ENCODE data around the gene TNFSF11. TPM values are rescaled to one million over a fixed set of nuclear protein-coding genes. Genes with fewer than 3 reads are reported as not detected.

Gene TNFSF11
- total RNA-seq, 4 donors from 2014 or later: 0.83 TPM; not detected in 3

GRCh38 chr13:42526804-42527203 lies 47.1 kb upstream of the TNFSF11 start:
- ATAC-seq: no peak
- intact Hi-C loops (cut with DNase I; ENCODE audit: low total_unique reads) (no loop called here), in situ Hi-C loops (cut with MboI; ENCODE audit: low sequenced_read_pairs in 4 of 4) (no loop called here)
- Histone ChIP-seq H3K9me3 (no peaks in the 10 kb centered on the region), H3K4me1 (no peaks in the 10 kb centered on the region), H3K36me3 (no peaks in the 10 kb centered on the region), H3K27me3 (no peaks in the 10 kb centered on the region), H3K4me3 (no peak overlapping the region), H3K27ac (no peak overlapping the region)
- no peak for DNase-seq
- TF ChIP-seq CTCF (IDR thresholded peaks at IDR 0.05 in 4 of 5, conservative IDR thresholded peaks at IDR 0.05 in 1 of 5) (no peak), POLR2A (IDR thresholded peaks at IDR 0.05) (no peak)

- Histone ChIP-seq H3K9me3 (no peaks in the 10 kb centered on the region), H3K36me3 (no peaks in the 10 kb centered on the region), H3K4me1 (no peaks in the 10 kb centered on the region), H3K27me3 (no peaks in the 10 kb centered on the region), H3K27ac (no peak overlapping the region), H3K4me3 (no peak overlapping the region)
- ATAC-seq (no peak), DNase-seq (no peak)
- intact Hi-C loops (cut with DNase I; ENCODE audit: low total_unique reads): no loop called here
- TF ChIP-seq CTCF (IDR thresholded peaks at IDR 0.05 in 4 of 5, conservative IDR thresholded peaks at IDR 0.05 in 1 of 5): no peak
- TF ChIP-seq POLR2A (IDR thresholded peaks at IDR 0.05): no peak
- in situ Hi-C loops (cut with MboI; ENCODE audit: low sequenced_read_pairs in 4 of 4): no loop called here
These were observed 41.2 kb upstream of the TNFSF11 start for GRCh38 chr13:42532561-42533335.

GRCh38 chr13:42533336-42533591 lies 40.7 kb upstream of the TNFSF11 start:
- DNase-seq (no peak), ATAC-seq (no peak)
- H3K27ac ChIP-seq: no peak overlapping the region
- in situ Hi-C loops (cut with MboI; ENCODE audit: low sequenced_read_pairs in 4 of 4) (no loop called here), intact Hi-C loops (cut with DNase I; ENCODE audit: low total_unique reads) (no loop called here)
- H3K9me3 ChIP-seq: no peaks in the 10 kb centered on the region
- no peak overlapping the region for H3K4me3 ChIP-seq
- no peaks in the 10 kb centered on the region for H3K36me3 ChIP-seq
- H3K27me3 ChIP-seq: no peaks in the 10 kb centered on the region
- TF ChIP-seq POLR2A (IDR thresholded peaks at IDR 0.05) (no peak), CTCF (IDR thresholded peaks at IDR 0.05 in 4 of 5, conservative IDR thresholded peaks at IDR 0.05 in 1 of 5) (no peak)
- H3K4me1 ChIP-seq: no peaks in the 10 kb centered on the region

GRCh38 chr13:42534785-42535184 lies 39.2 kb upstream of the TNFSF11 start:
- Histone ChIP-seq H3K4me1 (no peaks in the 10 kb centered on the region), H3K4me3 (no peak overlapping the region), H3K27ac (no peak overlapping the region), H3K36me3 (no peaks in the 10 kb centered on the region), H3K27me3 (no peaks in the 10 kb centered on the region), H3K9me3 (no peaks in the 10 kb centered on the region)
- intact Hi-C loops (cut with DNase I; ENCODE audit: low total_unique reads) (no loop called here), in situ Hi-C loops (cut with MboI; ENCODE audit: low sequenced_read_pairs in 4 of 4) (no loop called here)
- no peak for DNase-seq
- TF ChIP-seq POLR2A (IDR thresholded peaks at IDR 0.05): no peak
- TF ChIP-seq CTCF (IDR thresholded peaks at IDR 0.05 in 4 of 5, conservative IDR thresholded peaks at IDR 0.05 in 1 of 5): no peak
- no peak for ATAC-seq

GRCh38 chr13:42538996-42539395 lies 35.0 kb upstream of the TNFSF11 start:
- in situ Hi-C loops (cut with MboI; ENCODE audit: low sequenced_read_pairs in 4 of 4): no loop called here
- Histone ChIP-seq H3K4me3 (no peak overlapping the region), H3K27me3 (no peaks in the 10 kb centered on the region), H3K36me3 (no peaks in the 10 kb centered on the region), H3K27ac (no peak overlapping the region), H3K4me1 (no peaks in the 10 kb centered on the region), H3K9me3 (no peaks in the 10 kb centered on the region)
- intact Hi-C loops (cut with DNase I; ENCODE audit: low total_unique reads): no loop called here
- TF ChIP-seq CTCF (IDR thresholded peaks at IDR 0.05 in 4 of 5, conservative IDR thresholded peaks at IDR 0.05 in 1 of 5) (no peak), POLR2A (IDR thresholded peaks at IDR 0.05) (no peak)
- DNase-seq: no peak
- no peak for ATAC-seq
